Smooth muscle cell (in vitro differentiated cells): Measurements from ENCODE around the gene METTL23. TPM values are rescaled to one million over a fixed set of nuclear protein-coding genes. Genes with fewer than 3 reads are reported as not detected.
"Not testable (repeated sequence)": the region's sequence is repeated elsewhere in the genome, so short reads cannot be mapped to it uniquely, and the experiment has no call there.

Source experiments
- DNase-seq: peaks from one replicate; lab custom pipeline; 2025; ENCODE audit not compliant: unreplicated experiment; lab: John Stamatoyannopoulos, UW
- H2AFZ ChIP-seq: fragments of 200-600 bp; sonication (generic); 2 replicates; pipeline ENCODE4 v1.6.0; 2016; ENCODE audit warnings: antibody characterized with exemption, low read depth, mild to moderate bottlenecking
- H3F3A ChIP-seq: fragments of 200-600 bp; sonication (generic); 2 replicates; pipeline ENCODE4 v1.6.0; 2017; ENCODE audit warnings: antibody characterized with exemption, low read depth
- H3K27ac ChIP-seq: fragments of 200-600 bp; sonication (generic); 2 replicates; pipeline ENCODE4 v1.5.1; 2016; ENCODE audit warnings: low read depth, mild to moderate bottlenecking
- H3K27me3 ChIP-seq: fragments of 200-600 bp; sonication (generic); 2 replicates; pipeline ENCODE4 v1.6.1; 2016; ENCODE audit warnings: low read depth, mild to moderate bottlenecking
- H3K36me3 ChIP-seq: fragments of 200-600 bp; sonication (generic); 2 replicates; pipeline ENCODE4 v1.5.1; 2016; ENCODE audit warnings: low read depth
- H3K4me1 ChIP-seq: fragments of 200-600 bp; sonication (generic); 2 replicates; pipeline ENCODE4 v1.5.1; 2016; ENCODE audit warnings: low read depth
- H3K4me2 ChIP-seq: fragments of 200-600 bp; sonication (generic); 2 replicates; pipeline ENCODE4 v1.6.0; 2016; ENCODE audit warnings: mild to moderate bottlenecking
- H3K4me3 ChIP-seq: fragments of 200-600 bp; sonication (generic); 2 replicates; pipeline ENCODE4 v1.5.1; 2016; ENCODE audit warnings: mild to moderate bottlenecking
- H3K79me2 ChIP-seq: fragments of 200-600 bp; sonication (generic); 2 replicates; pipeline ENCODE4 v1.6.0; 2016; ENCODE audit warnings: low read depth, mild to moderate bottlenecking
- H3K9ac ChIP-seq: fragments of 200-600 bp; sonication (generic); 2 replicates; pipeline ENCODE4 v1.6.0; 2016; ENCODE audit warnings: low read depth
- H3K9me3 ChIP-seq: fragments of 200-600 bp; sonication (generic); replicated peaks from 2 replicates; pipeline ENCODE4 v1.5.1; 2016; ENCODE audit warnings: low read depth
- H4K20me1 ChIP-seq: fragments of 200-600 bp; sonication (generic); 2 replicates; pipeline ENCODE4 v1.6.0; 2016; ENCODE audit warnings: low read depth
- WGBS: methylation state at CpG from one replicate; pipeline ENCODE4 v1.1.7; 2016; ENCODE audit warnings: low lambda C conversion rate; 5-methylcytosine and 5-hydroxymethylcytosine counted together
- polyA plus RNA-seq: library from polyadenylated mRNA; unstranded; fragments of >200 nt; fragmentation: Nextera tagmentation; extraction: Ambion mirVana; gene quantifications from 2 replicates; pipeline ENCODE4 v1.2.1, GENCODE V29; 2016
- total RNA-seq: library from RNA; depleted of rRNA; stranded (reverse); fragments of >200 nt; gene quantifications from 2 replicates; pipeline ENCODE4 v1.2.3, GENCODE V29; 2014
- TF ChIP-seq, protein P1 (sequence below): fragments of 200-600 bp; sonication (generic); IDR thresholded peaks from 2 replicates; pipeline ENCODE4 v1.5.1; 2017; ENCODE audit warnings: borderline replicate concordance, mild to moderate bottlenecking, antibody characterized with exemption; ENCODE audit not compliant: insufficient read depth, poor library complexity, severe bottlenecking

The METTL23 gene
- total and polyA plus RNA-seq, 2 experiments from 2014 or later = 28.2 to 47.1 TPM

DNA sequence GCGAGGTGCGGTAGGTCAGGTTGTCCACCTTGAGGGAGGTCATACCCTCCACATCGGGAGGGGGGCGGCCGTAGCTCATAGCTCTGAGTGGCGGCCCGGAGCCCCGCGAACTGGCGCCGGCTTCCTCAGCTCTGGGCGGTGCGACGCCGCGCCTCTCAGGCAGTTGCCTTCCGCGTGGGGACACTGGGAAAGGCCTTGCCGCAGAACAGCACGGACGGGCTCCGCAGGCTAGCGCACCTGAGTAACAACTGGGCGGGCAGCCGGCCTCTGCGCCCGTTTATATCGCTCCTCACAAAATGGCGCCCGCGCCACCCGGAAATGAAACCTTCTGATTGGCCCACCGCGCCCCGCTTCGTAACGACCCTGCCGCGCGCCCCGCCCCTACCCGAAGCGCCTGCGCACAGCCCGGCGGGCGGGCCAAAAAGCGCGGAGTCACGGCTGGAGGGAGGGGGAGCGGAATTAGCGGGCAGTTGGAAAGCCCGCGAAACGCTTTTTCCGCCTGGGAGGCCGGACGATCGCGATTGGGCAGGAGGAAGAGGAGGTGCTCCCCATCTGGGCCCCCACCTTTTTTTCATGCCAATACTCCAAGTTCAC lies 10.5 kb downstream of the METTL23 start, which contains the start of gene SRSF2:
Gene SRSF2 (minus strand): TSS at position 250 of the 594 bp plus-strand sequence. CDS start 171 bp downstream, at position 79.
- 1% methylated on average over 59 of the region's 60 CpGs for WGBS
- no peaks in the 10 kb centered on the region for H3K27me3 ChIP-seq
- H4K20me1 ChIP-seq = peaks cover 41% of the 10 kb centered on the region
- no peaks in the 10 kb centered on the region for H3K36me3 ChIP-seq
- H2AFZ ChIP-seq = peak within 1 kb of the TSS; percentile 76
- H3K9me3 ChIP-seq = no peaks in the 10 kb centered on the region
- H3K27ac ChIP-seq = peak within 1 kb of the TSS; percentile 96
- peak within 1 kb of the TSS; percentile 95 for H3K4me2 ChIP-seq
- H3K9ac ChIP-seq = peak within 1 kb of the TSS; percentile 91
- peaks cover 37% of the 10 kb centered on the region for H3K4me1 ChIP-seq
- peak; percentile 99 for DNase-seq
- TF ChIP-seq, protein P1, sequence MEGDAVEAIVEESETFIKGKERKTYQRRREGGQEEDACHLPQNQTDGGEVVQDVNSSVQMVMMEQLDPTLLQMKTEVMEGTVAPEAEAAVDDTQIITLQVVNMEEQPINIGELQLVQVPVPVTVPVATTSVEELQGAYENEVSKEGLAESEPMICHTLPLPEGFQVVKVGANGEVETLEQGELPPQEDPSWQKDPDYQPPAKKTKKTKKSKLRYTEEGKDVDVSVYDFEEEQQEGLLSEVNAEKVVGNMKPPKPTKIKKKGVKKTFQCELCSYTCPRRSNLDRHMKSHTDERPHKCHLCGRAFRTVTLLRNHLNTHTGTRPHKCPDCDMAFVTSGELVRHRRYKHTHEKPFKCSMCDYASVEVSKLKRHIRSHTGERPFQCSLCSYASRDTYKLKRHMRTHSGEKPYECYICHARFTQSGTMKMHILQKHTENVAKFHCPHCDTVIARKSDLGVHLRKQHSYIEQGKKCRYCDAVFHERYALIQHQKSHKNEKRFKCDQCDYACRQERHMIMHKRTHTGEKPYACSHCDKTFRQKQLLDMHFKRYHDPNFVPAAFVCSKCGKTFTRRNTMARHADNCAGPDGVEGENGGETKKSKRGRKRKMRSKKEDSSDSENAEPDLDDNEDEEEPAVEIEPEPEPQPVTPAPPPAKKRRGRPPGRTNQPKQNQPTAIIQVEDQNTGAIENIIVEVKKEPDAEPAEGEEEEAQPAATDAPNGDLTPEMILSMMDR = no peak
- H3F3A ChIP-seq = peaks cover 38% of the 10 kb centered on the region
- H3K4me3 ChIP-seq = peak within 1 kb of the TSS; percentile 91
- peaks cover 68% of the 10 kb centered on the region for H3K79me2 ChIP-seq

DNA sequence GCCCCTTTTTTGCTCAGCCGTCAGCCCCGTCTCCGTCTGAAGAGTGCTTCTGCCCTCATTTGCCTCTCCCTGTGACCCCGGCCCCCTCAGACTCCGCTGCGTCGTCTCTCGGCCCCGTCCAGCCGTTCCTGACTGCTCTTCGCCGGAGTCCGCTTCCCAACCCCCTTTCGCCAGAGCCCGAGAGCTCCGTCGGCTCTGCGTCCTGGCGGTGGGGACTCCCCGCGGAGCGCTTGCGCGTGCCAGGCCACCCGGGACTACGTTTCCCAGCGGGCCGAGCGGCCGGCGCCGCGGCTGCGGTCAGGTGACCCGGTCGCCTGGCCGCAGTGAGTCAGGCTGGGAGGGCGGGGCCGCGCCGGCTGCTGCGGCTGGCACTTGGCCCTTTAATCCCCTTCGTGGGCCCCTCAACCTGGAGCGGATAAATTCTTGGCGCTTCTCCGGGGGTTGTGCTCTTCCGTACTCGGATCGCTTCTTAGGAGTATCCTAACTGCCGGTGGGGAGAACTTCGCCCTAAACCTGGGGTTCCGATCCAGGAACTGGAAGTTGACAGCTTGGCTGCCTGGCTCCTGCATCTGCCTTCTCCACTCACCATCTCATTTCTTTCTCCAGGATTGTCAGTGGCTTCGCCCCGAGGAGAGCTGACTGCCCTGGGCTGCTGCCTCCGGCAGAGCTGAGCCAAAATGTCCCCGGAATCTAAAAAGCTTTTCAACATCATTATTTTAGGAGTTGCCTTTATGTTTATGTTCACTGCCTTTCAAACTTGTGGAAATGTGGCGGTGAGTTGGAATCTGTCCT lies 11.2 kb downstream of the METTL23 start, which contains the start of gene MFSD11:
Gene MFSD11 (plus strand): TSS at position 444 of the 792 bp plus-strand sequence. CDS start 234 bp downstream, at position 678.
- Histone ChIP-seq H3K79me2 (peaks cover 61% of the 10 kb centered on the region), H3K27me3 (no peaks in the 10 kb centered on the region), H2AFZ (peak within 1 kb of the TSS; percentile 76), H3K9me3 (no peaks in the 10 kb centered on the region), H3K9ac (peak within 1 kb of the TSS; percentile 91), H3K4me2 (peak within 1 kb of the TSS; percentile 95), H3K36me3 (no peaks in the 10 kb centered on the region), H3K4me1 (peaks cover 37% of the 10 kb centered on the region), H4K20me1 (peaks cover 34% of the 10 kb centered on the region), H3F3A (peaks cover 31% of the 10 kb centered on the region), H3K27ac (peak within 1 kb of the TSS; percentile 96), H3K4me3 (peak within 1 kb of the TSS; percentile 91)
- TF ChIP-seq, protein P1 = no peak
- peak; percentile 99 for DNase-seq
- under 1% methylated on average over 57 of the region's 57 CpGs for WGBS

DNA sequence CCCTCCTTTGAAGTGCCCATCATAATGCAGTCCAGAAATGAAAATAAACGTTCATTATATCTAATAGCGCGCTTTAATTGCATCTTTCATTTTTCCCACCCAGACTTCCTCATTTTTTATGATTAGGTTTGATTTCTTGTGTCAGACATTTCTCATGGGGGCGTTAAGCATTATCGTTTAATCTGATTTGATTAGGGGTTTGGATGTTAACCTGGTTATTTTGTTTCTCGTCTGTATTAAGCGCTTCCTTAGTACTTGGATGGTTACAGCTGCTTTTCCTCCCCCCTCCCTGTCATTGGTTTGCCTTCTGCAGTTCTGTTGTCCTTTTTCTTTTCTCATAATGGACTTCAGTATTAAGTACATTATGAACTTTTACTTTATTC lies 11.8 kb downstream of the METTL23 start:
- TF ChIP-seq, protein P1 = no peak
- Histone ChIP-seq H3K4me1 (peaks cover 36% of the 10 kb centered on the region), H3K27me3 (no peaks in the 10 kb centered on the region), H3K4me3 (peak overlapping the region; percentile 91), H4K20me1 (peaks cover 28% of the 10 kb centered on the region), H3K9ac (peak overlapping the region; percentile 91), H3K27ac (peak overlapping the region; percentile 96), H3F3A (peaks cover 29% of the 10 kb centered on the region), H3K36me3 (no peaks in the 10 kb centered on the region), H3K79me2 (peaks cover 55% of the 10 kb centered on the region), H2AFZ (peak overlapping the region; percentile 76), H3K4me2 (peak overlapping the region; percentile 91), H3K9me3 (no peaks in the 10 kb centered on the region)
- no peak for DNase-seq
- WGBS = 20% methylated on average over 7 of the region's 7 CpGs

DNA sequence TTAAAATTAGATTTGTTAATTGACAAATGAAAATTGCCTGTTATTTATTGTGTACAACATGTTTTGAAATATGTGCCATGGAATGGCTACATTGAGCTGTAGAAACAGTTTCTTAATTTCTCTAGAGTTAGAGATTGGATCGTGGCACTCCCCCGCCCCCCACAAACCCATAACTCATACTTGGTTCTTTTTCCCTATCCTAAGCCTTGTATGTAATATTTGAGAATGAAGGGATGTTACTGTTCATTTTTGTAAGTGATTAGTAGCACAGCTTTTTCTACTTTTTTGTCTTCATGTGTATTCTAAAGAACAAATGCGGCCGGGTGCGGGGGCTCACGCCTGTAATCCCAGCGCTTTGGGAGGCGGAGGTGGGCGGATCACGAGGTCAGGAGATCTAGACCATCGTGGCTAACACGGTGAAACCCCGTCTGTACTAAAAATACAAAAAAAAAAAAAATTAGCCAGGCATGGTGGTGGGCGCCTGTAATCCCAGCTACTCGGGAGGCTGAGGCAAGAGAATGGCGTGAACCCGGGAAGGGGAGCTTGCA lies 13.0 kb downstream of the METTL23 start:
- Histone ChIP-seq H3K4me2 (peak overlapping the region; percentile 91), H3K4me1 (peaks cover 25% of the 10 kb centered on the region), H4K20me1 (peaks cover 17% of the 10 kb centered on the region), H3K79me2 (peaks cover 43% of the 10 kb centered on the region), H3F3A (peaks cover 20% of the 10 kb centered on the region), H3K27ac (peak overlapping the region; percentile 7), H3K4me3 (peak overlapping the region; percentile 91)
- not testable (repeated sequence) for H3K27me3 ChIP-seq, H3K9me3 ChIP-seq, H2AFZ ChIP-seq, H3K9ac ChIP-seq, DNase-seq, H3K36me3 ChIP-seq
- 84% methylated on average over 17 of the region's 17 CpGs for WGBS
